Naive thymus-derived CD8-positive, alpha-beta T cell (primary cell): ENCODE results near the gene HECTD4. TPM values are rescaled to one million over a fixed set of nuclear protein-coding genes. Genes with fewer than 3 reads are reported as not detected.
A peak's percentile ranks its signal among the peaks of the same experiment; 100 is the strongest.
"Not testable (repeated sequence)": the region's sequence is repeated elsewhere in the genome, so short reads cannot be mapped to it uniquely, and the experiment has no call there.

ENCODE experiments used
- ATAC-seq, 2 donors: fragments of 150-1000 bp; cut with Tn5 transposase in 1 of 2; sonication (Bioruptor Pico), chemical (Tn5 transposase) in 1 of 2; 1 replicate in 1 of 2; 2 replicates in 1 of 2; pipeline ENCODE4 v1.10.0; 2021; ENCODE audit warnings: mild to moderate bottlenecking in 2 of 2, moderate library complexity in 2 of 2
- POLR2A ChIA-PET: fragments of 350-600 bp; sonication (Branson Sonifier 250); formaldehyde crosslinking; loops from one replicate; lab custom pipeline; 2021; ENCODE audit warnings: antibody characterized with exemption; lab: Charles Lee
- DNase-seq, 10 donors: peaks; one replicate each; pipeline versions ENCODE4 v3.0.0 to v3.0.0-alpha.2; 2020 to 2022
- H3K27ac Mint-ChIP-seq, 10 donors: one replicate each; pipeline ENCODE4 v1.8.0; 2020 to 2022; ENCODE audit warnings: mild to moderate bottlenecking in 10 of 10, mixed read lengths in 10 of 10, moderate library complexity in 4 of 10, inconsistent platforms in 1 of 10
- H3K27me3 Mint-ChIP-seq, 5 donors: one replicate each; pipeline ENCODE4 v1.8.0; 2021 to 2022; ENCODE audit warnings: mixed read lengths in 5 of 5
- H3K36me3 Mint-ChIP-seq, 3 donors: one replicate each; pipeline ENCODE4 v1.8.0; 2020 to 2022; ENCODE audit warnings: mixed read lengths in 3 of 3, mild to moderate bottlenecking in 2 of 3, inconsistent platforms in 1 of 3
- H3K4me1 Mint-ChIP-seq, 4 donors: one replicate each; pipeline ENCODE4 v1.8.0; 2021 to 2022; ENCODE audit warnings: mixed read lengths in 4 of 4
- H3K4me3 Mint-ChIP-seq, 10 donors: one replicate each; pipeline ENCODE4 v1.8.0; 2020 to 2022; ENCODE audit warnings: mild to moderate bottlenecking in 10 of 10, mixed read lengths in 10 of 10, moderate library complexity in 6 of 10, inconsistent platforms in 1 of 10
- H3K9me3 Mint-ChIP-seq, 9 donors: one replicate each; pipeline ENCODE4 v1.8.0; 2020 to 2022; ENCODE audit warnings: mixed read lengths in 9 of 9, mild to moderate bottlenecking in 3 of 9, inconsistent platforms in 1 of 9, moderate library complexity in 1 of 9
- polyA plus RNA-seq, 3 donors: library from polyadenylated mRNA; unstranded; fragments of 300-500 nt; fragmentation: Illumina TruSeq; gene quantifications; one replicate each; pipeline ENCODE4 v1.2.3, GENCODE V29; 2021
- total RNA-seq, 8 experiments: library from RNA in 2 of 8; stranded (reverse) in 2 of 8; gene quantifications; one replicate each; pipeline ENCODE4 v1.2.3 and lab custom pipeline; 2021 to 2026

Gene HECTD4
- total and polyA plus RNA-seq, 5 experiments from 2014 or later = 1.8 to 60.1 (median 4.5) TPM

DNA sequence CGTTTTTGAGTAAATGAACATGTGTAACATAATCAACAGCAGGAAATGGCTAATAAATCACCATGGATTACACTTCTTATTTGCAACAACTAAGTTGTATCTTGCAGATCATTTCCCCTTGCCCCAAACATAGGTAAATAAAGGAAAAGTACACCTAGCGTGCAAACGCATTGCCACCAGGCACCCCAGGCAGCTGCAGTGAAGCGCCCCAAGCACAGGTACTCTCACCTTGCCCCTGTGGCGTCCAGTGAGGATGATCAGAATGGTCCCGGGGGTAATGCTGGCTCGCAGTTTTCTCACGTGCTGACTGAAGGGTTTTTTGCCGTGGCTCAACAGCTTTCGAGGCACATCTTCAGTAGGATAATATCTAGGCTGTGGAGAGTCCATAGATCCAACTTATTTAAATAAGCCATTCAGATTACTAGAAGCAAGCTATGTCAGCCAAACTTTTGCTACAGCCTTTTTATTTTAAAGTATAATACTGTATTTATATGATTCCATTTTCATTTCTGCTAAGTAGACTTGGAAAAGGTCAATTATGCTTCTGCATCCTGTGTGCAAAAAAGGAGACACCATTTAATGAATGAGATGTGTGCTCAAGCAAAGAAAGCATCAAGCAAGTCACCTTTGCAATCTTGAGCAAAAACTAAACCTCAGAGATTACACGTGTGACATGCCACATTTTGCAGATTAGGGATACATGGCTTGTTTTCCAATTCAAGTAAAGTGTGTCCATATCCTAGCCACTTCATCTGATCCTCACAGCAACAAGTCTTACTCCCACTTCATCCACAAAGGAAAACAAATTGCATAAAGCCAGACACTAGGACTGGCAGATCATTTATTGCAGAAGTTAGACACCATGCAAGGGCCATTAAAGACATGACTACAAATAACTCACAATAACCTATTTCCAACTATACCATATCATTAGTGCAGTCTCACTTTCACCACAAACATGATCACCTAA, 24.6 kb upstream of the HECTD4 start:
- Mint-ChIP-seq H3K9me3 (no peaks in the 10 kb centered on the region), H3K27me3 (no peaks in the 10 kb centered on the region), H3K4me3 (peak overlapping the region in 9 of 10 donors; percentile 46 to 100 (median 100)), H3K4me1 (peaks cover 23 to 46% (median 42%) of the 10 kb centered on the region in 4 donors), H3K27ac (peak overlapping the region in 8 of 10 donors; percentile 22 to 100 (median 57)), H3K36me3 (peaks cover 0 to 56% (median 7%) of the 10 kb centered on the region in 3 donors)
- DNase-seq = no peak
- ATAC-seq = no peak
- POLR2A ChIA-PET = no interaction called here

DNA sequence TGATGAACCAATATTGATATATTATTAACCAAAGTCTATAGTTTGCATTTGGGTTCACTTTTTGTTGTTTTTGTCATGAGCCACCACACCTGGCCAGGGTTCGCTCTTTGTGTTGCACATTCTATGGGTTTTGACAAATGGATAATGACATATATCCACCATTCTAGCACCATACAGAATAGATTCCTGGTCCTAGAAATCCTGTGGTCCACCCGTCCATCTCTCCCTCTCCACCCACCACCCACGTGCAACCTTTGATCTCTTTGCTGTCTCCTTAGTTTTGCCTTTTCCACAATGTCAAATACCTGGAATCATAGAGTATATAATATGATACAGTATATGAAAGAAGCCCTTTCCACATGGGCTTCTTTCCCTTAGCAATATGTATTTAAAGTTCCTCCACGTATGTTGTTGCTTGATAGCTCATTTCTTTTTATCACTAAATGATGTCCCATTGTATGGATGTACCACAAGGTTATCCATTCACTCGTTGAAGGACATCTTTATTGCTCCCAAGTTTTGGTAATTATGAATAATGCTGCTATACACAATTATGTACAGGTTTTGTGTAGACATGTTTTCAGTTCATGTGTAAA, 19.8 kb upstream of the HECTD4 start:
- POLR2A ChIA-PET = interaction anchor here (1.0 to 1.6 kb wide), 2 partner anchors 12 to 15 kb away, joined by 3 read pairs; no protein-coding TSS in a partner anchor
- Mint-ChIP-seq H3K9me3 (no peaks in the 10 kb centered on the region), H3K27ac (peak overlapping the region in 4 of 10 donors; percentile 1 to 16 (median 8)), H3K36me3 (peaks cover 0 to 36% (median 2%) of the 10 kb centered on the region in 3 donors), H3K27me3 (no peaks in the 10 kb centered on the region), H3K4me1 (peaks cover 5 to 14% (median 12%) of the 10 kb centered on the region in 4 donors), H3K4me3 (no peak overlapping the region)
- peak in 1 of 2 donors; percentile 20 for ATAC-seq
- DNase-seq = no peak

DNA sequence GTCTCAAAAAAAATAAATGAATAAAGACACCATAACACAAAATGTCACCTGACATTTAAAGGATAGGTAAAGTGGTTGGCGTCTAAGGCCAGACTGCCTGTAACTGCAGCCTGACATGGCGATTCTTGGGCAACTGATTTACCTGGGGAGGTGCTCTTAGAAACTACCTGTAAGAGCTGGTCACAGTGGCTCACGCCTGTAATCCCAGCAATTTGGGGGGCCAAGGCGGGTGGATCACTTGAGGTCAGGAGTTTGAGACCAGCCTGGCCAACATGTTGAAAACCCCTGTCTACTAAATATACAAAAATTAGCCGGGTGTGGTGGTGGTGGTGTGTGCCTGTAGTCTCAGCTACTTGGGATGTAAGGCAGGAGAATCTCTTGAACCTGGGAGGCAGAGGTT, 18.8 kb upstream of the HECTD4 start:
- Mint-ChIP-seq H3K27me3 (no peaks in the 10 kb centered on the region), H3K36me3 (peaks cover 0 to 26% (median 2%) of the 10 kb centered on the region in 3 donors), H3K27ac (no peak overlapping the region), H3K4me3 (no peak overlapping the region), H3K4me1 (peaks cover 4 to 11% (median 5%) of the 10 kb centered on the region in 4 donors), H3K9me3 (no peaks in the 10 kb centered on the region)
- POLR2A ChIA-PET = no interaction called here
- no peak for ATAC-seq
- DNase-seq = no peak

DNA sequence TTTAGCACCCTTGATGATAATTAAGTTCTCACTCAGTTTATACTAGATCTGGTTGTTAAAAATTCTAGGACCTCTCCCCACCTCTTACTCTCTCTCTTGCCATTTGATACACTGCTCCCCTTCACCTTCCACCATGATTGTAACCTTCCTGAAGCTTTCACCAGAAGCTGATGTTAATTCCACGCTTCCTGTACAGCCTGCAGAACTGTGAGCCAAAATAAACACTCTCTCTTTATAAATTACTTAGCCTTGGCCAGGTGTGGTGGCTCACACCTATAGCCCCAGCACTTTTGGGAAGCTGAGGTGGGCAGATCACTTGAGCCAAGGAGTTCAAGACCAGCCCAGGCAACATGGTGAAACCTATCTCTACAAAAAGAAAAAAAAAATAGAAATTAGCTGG, 11.1 kb upstream of the HECTD4 start:
- Mint-ChIP-seq H3K9me3 (peaks cover 0 to 4% (median 0%) of the 10 kb centered on the region in 9 donors), H3K4me3 (no peak overlapping the region), H3K4me1 (no peaks in the 10 kb centered on the region), H3K27ac (no peak overlapping the region), H3K27me3 (peaks cover 0 to 3% (median 1%) of the 10 kb centered on the region in 5 donors), H3K36me3 (no peaks in the 10 kb centered on the region)
- POLR2A ChIA-PET = no interaction called here
- ATAC-seq = no peak
- DNase-seq = no peak

DNA sequence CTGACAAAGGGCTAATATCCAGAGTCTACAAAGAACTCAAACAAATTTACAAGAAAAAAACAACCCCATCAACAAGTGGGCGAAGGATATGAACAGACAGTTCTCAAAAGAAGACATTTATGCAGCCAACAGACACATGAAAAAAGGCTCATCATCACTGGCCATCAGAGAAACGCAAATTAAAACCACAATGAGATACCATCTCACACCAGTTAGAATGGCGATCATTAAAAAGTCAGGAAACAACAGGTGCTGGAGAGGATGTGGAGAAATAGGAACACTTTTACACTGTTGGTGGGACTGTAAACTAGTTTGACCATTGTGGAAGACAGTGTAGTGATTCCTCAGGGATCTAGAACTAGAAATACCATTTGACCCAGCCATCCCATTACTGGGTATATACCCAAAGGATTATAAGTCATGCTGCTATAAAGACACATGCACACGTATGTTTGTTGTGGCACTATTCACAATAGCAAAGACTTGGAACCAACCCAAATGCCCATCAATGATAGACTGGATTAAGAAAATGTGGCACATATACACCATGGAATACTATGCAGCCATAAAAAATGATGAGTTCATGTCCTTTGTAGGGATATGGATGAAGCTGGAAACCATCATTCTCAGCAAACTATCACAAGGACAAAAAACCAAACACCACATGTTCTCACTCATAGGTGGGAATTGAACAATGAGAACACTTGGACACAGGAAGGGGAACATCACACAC, 7.9 kb upstream of the HECTD4 start:
- H3K4me1 Mint-ChIP-seq, H3K4me3 Mint-ChIP-seq, H3K27ac Mint-ChIP-seq, H3K9me3 Mint-ChIP-seq, H3K36me3 Mint-ChIP-seq, POLR2A ChIA-PET, DNase-seq, ATAC-seq, H3K27me3 Mint-ChIP-seq: not testable (repeated sequence)

DNA sequence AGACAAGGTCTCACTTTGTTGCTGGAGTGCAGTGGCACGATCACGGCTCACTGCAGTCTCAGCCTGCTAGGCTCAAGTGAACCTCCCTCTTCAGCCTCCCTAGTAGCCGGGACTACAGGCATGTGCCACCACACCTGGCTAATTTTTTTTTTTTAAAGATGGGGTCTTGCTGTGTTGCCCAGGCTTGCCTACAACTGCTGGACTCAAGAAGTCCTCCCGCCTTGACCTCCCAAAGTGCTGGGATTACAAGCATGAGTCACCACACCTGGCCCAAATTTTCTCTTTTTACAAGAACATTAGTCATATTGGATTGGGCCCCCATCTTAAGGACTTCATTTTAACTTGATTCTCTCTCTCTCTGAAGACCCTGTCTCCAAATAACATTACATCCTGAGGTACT, 7.0 kb upstream of the HECTD4 start:
- no peak for DNase-seq
- POLR2A ChIA-PET = no interaction called here
- Mint-ChIP-seq H3K4me1 (peaks cover 5 to 6% (median 6%) of the 10 kb centered on the region in 4 donors), H3K4me3 (no peak overlapping the region), H3K9me3 (no peaks in the 10 kb centered on the region), H3K27ac (peak overlapping the region in 2 of 10 donors; percentile 34 to 65), H3K27me3 (peaks cover 0 to 7% (median 4%) of the 10 kb centered on the region in 5 donors), H3K36me3 (no peaks in the 10 kb centered on the region)
- ATAC-seq = no peak

DNA sequence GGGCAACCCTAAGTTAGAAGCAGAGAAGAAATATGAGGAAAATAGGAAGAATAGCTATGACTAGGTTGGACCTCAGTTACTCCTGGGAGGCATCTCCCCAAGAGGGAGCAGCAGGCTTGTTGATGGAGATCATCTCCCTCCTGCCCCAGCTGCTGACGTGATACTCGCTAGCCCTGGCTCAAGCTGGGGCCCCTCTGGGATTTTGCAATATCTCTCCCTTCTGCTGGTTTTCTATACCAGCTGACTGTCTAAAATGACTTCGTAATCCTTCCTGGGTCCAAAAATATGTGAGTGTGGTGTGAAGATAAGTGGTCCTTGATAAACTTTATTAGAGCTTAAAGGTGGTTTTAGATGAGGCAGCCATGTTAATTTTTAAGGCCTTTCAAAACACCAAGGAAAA, 4.5 kb upstream of the HECTD4 start:
- ATAC-seq = no peak
- POLR2A ChIA-PET = interaction anchor here (0.6 to 1.0 kb wide), 2 partner anchors 16 to 417 kb away, joined by 3 to 6 read pairs; no protein-coding TSS in a partner anchor
- no peaks in the 10 kb centered on the region for H3K9me3 Mint-ChIP-seq
- H3K4me3 Mint-ChIP-seq = no peak overlapping the region
- H3K27me3 Mint-ChIP-seq = peaks cover 0 to 7% (median 4%) of the 10 kb centered on the region in 5 donors
- no peak for DNase-seq
- H3K4me1 Mint-ChIP-seq = peaks cover 6 to 11% (median 9%) of the 10 kb centered on the region in 4 donors
- no peaks in the 10 kb centered on the region for H3K36me3 Mint-ChIP-seq
- no peak overlapping the region for H3K27ac Mint-ChIP-seq

DNA sequence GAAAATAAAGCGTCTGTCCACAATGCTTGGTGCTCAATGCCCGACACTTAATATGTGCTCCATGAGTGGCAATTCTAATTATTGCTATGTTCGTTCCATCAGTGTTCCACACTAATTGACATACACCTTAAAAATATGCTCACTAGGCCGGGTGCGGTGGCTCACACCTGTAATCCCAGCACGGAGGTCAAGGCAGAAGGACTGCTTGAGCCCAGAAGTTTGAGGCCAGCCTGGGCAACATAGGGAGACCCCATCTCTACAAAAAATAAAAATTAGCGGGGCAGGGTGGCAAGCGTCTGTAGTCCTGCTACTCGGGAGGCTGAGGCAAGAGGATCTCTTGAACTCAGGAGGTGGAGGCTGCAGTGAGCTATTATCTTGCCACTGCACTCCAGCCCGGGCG, 635 bp upstream of the HECTD4 start:
- peaks cover 0 to 2% (median 1%) of the 10 kb centered on the region in 5 donors for H3K27me3 Mint-ChIP-seq
- POLR2A ChIA-PET = no interaction called here
- H3K36me3 Mint-ChIP-seq = no peaks in the 10 kb centered on the region
- DNase-seq (no peak), ATAC-seq (no peak)
- no peaks in the 10 kb centered on the region for H3K9me3 Mint-ChIP-seq
- peak overlapping the region; percentile 85 to 94 (median 92) for H3K27ac Mint-ChIP-seq
- H3K4me1 Mint-ChIP-seq = peaks cover 15 to 33% (median 24%) of the 10 kb centered on the region in 4 donors
- peak overlapping the region; percentile 86 to 98 (median 94) for H3K4me3 Mint-ChIP-seq

DNA sequence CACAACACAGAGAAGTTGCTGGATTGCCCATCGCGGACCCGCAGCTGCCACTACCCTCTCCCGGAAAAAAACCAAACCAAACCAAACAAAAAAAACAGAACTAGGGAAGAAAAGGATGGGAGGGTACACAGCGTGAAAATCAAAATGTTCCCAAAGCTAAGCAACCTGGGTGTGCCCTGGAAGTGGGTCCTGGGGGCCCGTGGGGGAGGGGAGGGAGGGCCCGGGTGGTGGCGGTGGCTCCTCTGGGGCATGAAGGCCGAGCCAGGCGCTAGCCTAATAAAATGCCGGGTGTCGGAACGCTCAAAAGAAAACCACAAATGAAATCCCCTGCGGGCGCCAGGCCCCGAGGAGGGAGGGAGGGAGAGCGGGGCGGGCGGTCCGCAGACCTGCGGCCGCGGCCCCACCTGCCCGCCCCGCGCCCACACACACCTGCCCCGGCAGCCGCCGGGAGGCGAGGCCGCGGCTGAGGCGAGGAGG, 787 bp downstream of the HECTD4 start:
- Mint-ChIP-seq H3K36me3 (no peaks in the 10 kb centered on the region), H3K4me3 (peak overlapping the region; percentile 88 to 99 (median 94)), H3K27ac (peak overlapping the region; percentile 79 to 97 (median 88)), H3K4me1 (peaks cover 13 to 31% (median 20%) of the 10 kb centered on the region in 4 donors), H3K9me3 (no peaks in the 10 kb centered on the region), H3K27me3 (no peaks in the 10 kb centered on the region)
- ATAC-seq (peak; percentile 22 to 24), DNase-seq (peak in 5 of 10 donors; percentile 4 to 34 (median 18))
- POLR2A ChIA-PET = interaction anchor here (1.5 kb wide), 1 partner anchor 10 kb away, joined by 5 read pairs; no protein-coding TSS in a partner anchor

DNA sequence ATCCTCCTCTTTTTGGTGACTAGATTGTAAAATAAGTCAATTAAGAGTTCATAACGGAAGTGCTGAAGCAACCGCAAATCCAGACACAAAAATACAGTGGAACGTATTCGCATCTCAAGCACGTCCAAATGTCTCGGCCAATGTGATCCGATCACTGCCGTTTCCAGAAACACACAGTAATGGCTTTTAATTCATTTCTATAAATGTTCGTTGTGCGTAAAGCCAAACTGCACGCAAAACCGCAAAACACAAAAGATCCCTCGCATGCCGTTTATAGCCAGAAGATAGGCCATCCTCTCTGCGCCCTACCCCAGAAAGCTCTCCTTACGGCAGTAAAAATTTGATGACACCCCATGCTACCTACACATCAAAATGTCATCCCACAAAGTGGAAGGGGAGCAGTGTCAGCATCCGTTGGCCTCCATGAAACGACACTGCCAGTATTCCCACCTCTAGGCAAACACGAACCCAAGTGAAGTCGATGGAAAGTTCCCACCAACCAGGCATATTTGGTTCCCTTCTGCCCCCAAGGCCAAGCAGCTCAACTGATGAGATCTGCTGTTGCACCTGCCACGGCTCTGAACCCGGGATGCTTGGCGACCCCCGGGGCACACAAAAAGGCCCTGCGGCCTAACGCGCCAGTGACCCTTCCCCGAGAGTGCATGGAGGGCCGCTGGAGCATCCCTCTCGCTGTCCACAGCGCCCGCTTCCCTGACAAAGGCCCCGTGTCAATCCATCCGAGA, 1.4 kb downstream of the HECTD4 start:
- DNase-seq = peak in 1 of 10 donors; percentile 4
- ATAC-seq = no peak
- Mint-ChIP-seq H3K4me3 (peak overlapping the region; percentile 88 to 99 (median 94)), H3K36me3 (no peaks in the 10 kb centered on the region), H3K9me3 (no peaks in the 10 kb centered on the region), H3K4me1 (peaks cover 13 to 32% (median 21%) of the 10 kb centered on the region in 4 donors), H3K27ac (peak overlapping the region; percentile 79 to 97 (median 88)), H3K27me3 (no peaks in the 10 kb centered on the region)
- POLR2A ChIA-PET = interaction anchor here (1.5 kb wide), 1 partner anchor 10 kb away, joined by 5 read pairs; no protein-coding TSS in a partner anchor

DNA sequence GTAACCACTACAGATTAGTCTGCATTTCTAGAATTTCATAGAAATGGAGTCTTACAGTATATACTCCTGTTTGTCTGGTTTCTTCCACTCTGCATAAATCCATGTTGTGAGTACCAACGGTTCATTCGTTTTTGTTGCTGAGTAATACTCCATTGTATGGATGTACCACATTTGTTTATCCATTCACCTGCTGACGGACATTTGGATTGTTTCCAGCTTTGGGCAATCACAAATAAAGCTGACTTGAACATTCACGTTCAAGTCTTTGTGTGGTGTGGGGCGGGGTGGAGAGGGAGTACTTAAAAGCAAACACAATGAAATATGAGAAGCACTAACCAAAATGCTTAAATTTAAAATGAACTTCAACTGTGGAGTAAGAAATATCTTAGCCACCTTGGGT, 7.1 kb downstream of the HECTD4 start:
- Mint-ChIP-seq H3K27me3 (no peaks in the 10 kb centered on the region), H3K4me1 (peaks cover 5 to 36% (median 23%) of the 10 kb centered on the region in 4 donors), H3K9me3 (no peaks in the 10 kb centered on the region), H3K27ac (no peak overlapping the region), H3K36me3 (peaks cover 0 to 6% (median 0%) of the 10 kb centered on the region in 3 donors), H3K4me3 (no peak overlapping the region)
- POLR2A ChIA-PET = no interaction called here
- no peak for ATAC-seq
- no peak for DNase-seq
